GM12872 (cell line): ENCODE measurements around the gene DOK3.

ENCODE experiments used
- CTCF ChIP-seq: IDR thresholded peaks from 3 replicates; pipeline ENCODE4 v1.5.1; 2011; ENCODE audit warnings: low read depth, mild to moderate bottlenecking, low read length, moderate library complexity; ENCODE audit not compliant: insufficient read depth

DOK3 gene

GRCh38 chr5:177491983-177492746 is 17.5 kb downstream of the DOK3 start:
- TF ChIP-seq CTCF: no peak

DNA sequence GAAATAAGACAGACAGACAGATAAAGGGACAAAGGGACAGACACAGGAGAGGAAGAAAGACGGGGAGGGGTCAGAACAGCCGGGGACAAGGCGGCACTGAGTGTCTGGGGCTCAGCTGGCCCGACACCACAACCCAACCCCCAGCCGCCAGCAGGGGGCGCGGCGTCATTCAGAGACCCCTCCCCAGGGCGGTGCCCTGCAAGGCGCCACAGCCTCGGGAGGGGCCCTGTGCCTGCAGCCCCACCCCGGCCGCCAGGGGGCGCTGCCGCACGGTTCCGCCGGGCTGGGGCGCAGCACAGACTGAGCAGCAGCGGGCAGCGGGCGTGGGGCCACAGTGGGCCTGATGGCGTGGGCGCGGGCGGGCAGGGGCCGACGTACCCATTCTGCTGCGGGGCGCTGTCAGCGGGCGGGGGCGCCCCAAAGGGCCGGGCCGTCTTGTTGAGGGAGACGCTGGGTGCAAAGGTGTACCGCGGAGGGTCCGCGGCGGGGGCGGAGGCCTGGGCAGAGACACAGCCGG is 18.1 kb downstream of the DOK3 start:
- TF ChIP-seq CTCF: peak; percentile 60

DNA sequence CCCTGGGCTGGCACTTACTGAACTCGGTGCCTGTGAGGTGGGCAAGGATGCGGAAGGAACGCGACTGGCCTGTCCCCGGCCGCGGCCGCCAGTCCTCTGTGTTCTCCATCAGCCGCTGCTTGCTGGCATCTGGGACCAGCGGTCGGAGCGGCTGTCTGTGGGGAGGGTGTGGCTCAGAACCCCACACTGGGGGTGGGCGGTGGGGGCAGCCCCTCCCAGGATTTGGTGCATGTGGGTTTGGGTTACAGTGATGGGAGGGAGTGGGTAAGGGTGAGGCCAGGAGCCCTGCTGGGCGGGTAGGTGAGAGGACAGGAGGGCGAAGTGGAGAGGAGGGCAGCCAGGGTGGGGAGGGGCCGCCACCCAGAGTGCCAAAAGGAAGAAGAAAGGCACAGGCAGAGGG is 18.6 kb downstream of the DOK3 start:
- no peak for TF ChIP-seq CTCF

DNA sequence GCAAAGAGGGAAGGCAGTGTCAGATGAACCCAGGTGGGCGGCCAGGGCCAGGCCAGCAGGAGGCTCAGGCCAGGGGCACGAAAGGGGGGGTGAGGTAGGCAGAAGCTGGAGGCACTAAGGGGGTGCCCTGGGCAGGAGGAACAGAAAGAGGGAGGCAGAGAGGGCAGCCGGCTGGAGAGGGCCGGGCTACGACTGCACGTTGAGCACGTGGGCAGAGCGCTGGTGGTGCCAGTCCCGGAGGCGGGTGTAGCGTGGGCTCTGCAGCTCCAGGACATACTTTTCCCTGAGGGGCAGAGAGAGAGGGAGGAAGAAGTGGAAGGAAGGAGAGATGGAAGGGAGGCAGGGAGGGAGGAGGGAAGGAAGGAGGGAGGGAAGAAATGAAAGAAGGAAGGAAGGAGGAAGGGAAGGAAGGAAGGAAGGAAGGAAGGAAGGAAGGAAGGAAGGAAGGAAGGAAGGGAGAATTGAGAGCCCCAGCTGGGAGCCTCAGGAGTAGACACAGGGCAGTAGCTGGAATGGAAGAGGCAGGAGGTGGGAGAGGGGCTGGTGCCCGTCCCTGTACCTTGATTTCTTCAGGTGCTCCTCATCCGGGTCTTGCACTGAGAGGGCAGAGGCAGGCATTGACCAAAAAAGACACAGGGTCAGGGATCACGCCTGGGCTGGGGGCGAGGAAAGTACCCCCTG is 19.2 kb downstream of the DOK3 start:
- no peak for TF ChIP-seq CTCF

GRCh38 chr5:177489119-177489716 is 20.4 kb downstream of the DOK3 start:
- TF ChIP-seq CTCF: no peak

GRCh38 chr5:177487975-177488374 is 21.7 kb downstream of the DOK3 start:
- 0 out of 3 replicates have a peak, but pooled peaks have one; percentile 14 for TF ChIP-seq CTCF

DNA sequence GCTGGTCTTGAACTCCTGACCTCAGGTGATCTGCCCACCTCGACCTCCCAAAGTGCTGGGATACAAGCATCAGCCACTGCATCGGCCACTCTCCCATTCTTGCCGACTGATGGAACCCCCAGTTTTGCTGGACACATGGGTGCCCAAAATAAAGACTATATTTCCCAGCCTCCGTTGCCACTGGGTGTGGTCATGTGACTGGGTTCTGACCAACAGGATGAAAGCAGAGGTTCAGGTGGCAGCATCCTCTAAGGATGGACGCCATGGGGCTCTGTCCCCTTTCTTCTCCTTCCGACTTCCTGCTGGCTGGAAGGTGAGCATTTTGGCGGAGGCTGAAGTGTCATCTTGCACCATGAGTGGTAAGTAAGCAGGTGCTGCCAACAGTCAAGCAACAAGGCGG is 22.5 kb downstream of the DOK3 start:
- TF ChIP-seq CTCF: no peak
